Astrocyte (in vitro differentiated cells and primary cell): ENCODE measurements around the gene UNCX.
A peak's percentile ranks its signal among the peaks of the same experiment; 100 is the strongest.

Experiments used
- EZH2 ChIP-seq: IDR thresholded peaks from 2 replicates; pipeline ENCODE4 v1.6.1; 2012; ENCODE audit warnings: mild to moderate bottlenecking, low read length, inconsistent platforms; ENCODE audit not compliant: insufficient read depth
- TF ChIP-seq, protein P1 (sequence below): IDR thresholded peaks from 2 replicates; pipeline ENCODE4 v1.5.1; 2011; ENCODE audit warnings: low read depth, mild to moderate bottlenecking, inconsistent platforms, low read length, moderate library complexity; ENCODE audit not compliant: insufficient read depth

DNA sequence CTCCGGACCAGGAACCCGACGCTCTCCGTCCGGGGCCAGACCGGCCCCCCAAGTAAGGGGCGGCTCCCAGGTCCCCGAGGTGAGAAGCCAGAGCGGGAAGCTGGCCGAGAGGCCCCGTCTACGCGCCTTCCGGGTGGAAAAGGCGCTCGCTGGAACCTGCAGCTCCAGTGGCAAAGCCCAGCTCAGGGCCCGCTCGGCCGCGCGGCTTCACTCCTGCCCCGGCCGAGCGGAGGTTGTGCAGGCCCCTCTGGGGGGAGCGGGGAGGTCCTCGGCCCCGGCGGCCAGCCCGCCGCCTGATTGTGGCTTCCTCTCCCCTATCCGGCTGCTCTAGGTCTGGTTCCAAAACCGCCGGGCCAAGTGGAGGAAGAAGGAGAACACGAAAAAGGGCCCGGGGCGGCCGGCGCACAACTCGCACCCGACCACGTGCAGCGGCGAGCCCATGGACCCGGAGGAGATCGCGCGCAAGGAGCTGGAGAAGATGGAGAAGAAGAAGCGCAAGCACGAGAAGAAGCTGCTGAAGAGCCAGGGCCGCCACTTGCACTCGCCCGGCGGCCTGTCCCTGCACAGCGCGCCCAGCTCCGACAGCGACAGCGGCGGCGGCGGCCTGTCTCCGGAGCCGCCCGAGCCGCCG lies 2.9 kb downstream of the UNCX start:
- TF ChIP-seq, protein P1, sequence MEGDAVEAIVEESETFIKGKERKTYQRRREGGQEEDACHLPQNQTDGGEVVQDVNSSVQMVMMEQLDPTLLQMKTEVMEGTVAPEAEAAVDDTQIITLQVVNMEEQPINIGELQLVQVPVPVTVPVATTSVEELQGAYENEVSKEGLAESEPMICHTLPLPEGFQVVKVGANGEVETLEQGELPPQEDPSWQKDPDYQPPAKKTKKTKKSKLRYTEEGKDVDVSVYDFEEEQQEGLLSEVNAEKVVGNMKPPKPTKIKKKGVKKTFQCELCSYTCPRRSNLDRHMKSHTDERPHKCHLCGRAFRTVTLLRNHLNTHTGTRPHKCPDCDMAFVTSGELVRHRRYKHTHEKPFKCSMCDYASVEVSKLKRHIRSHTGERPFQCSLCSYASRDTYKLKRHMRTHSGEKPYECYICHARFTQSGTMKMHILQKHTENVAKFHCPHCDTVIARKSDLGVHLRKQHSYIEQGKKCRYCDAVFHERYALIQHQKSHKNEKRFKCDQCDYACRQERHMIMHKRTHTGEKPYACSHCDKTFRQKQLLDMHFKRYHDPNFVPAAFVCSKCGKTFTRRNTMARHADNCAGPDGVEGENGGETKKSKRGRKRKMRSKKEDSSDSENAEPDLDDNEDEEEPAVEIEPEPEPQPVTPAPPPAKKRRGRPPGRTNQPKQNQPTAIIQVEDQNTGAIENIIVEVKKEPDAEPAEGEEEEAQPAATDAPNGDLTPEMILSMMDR: no peak
- peak; percentile 25 for TF ChIP-seq EZH2
